Left cardiac atrium (tissue), 4 donors: ENCODE results near the gene ST6GALNAC2. TPM values are rescaled to one million over a fixed set of nuclear protein-coding genes. Genes with fewer than 3 reads are reported as not detected.
"Not testable (repeated sequence)": the region's sequence is repeated elsewhere in the genome, so short reads cannot be mapped to it uniquely, and the experiment has no call there.

Source experiments
- ATAC-seq, 2 donors: fragments of 200-7000 bp; cut with Tn5 transposase; one replicate each; pipeline ENCODE4 v1.9.1; 2020; ENCODE audit warnings: mild to moderate bottlenecking in 2 of 2, moderate library complexity in 2 of 2
- DNase-seq: peaks from one replicate; pipeline ENCODE4 v3.0.0-alpha.2; 2020
- intact Hi-C, 2 donors: fragments of 100-400 bp; cut with DNase I; formaldehyde crosslinking; loops; one replicate each; pipeline versions ENCODE4 v1.14.1 to v1.15.1; 2022 to 2023
- total RNA-seq, 2 donors: library from RNA; stranded (reverse); fragmentation: NEBNext Ultra II Directional; extraction: Animal tissue kit (Norgen Biotek cat#: 25700); gene quantifications; one replicate each; pipeline ENCODE4 v1.2.1, GENCODE V29; 2021
- donor health status: DM: no; HTN: yes; CAD: no.
- donor health status: DM: no; HTN: yes; CAD: no; lungs with severe emphysema.
- donor health status: DM: yes; HTN: yes; CAD: no.
- donor health status: Dilated cardiomyopathy.

Gene ST6GALNAC2
- total RNA-seq, 2 donors from 2014 or later: 5.0 to 5.1 TPM

GRCh38 chr17:76561332-76561731, 24.3 kb downstream of the ST6GALNAC2 start:
- intact Hi-C loops: loop anchor here in 1 of 2 donors (10.0 kb wide), 1 partner anchor 63 kb away; no protein-coding TSS in a partner anchor
- ATAC-seq (no peak), DNase-seq (no peak)

DNA sequence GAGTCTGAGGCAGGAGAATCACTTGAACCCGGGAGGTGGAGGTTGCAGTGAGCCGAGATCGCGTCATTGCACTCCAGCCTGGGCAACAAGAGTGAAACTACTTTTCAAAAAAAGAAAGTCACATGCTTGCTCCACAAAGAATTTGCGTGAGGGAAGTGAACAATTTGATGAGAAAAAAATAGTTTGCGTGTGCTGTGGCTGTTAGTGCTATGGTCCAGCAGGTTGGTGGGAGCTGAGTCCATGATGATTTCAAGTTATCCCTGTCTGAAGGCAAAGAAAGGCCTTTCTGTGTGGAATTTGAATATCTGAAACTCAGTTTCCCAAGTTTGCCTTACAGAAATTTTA, 24.8 kb downstream of the ST6GALNAC2 start:
- ATAC-seq: no peak
- intact Hi-C loops: loop anchor here in 1 of 2 donors (10.0 kb wide), 1 partner anchor 64 kb away; no protein-coding TSS in a partner anchor

DNA sequence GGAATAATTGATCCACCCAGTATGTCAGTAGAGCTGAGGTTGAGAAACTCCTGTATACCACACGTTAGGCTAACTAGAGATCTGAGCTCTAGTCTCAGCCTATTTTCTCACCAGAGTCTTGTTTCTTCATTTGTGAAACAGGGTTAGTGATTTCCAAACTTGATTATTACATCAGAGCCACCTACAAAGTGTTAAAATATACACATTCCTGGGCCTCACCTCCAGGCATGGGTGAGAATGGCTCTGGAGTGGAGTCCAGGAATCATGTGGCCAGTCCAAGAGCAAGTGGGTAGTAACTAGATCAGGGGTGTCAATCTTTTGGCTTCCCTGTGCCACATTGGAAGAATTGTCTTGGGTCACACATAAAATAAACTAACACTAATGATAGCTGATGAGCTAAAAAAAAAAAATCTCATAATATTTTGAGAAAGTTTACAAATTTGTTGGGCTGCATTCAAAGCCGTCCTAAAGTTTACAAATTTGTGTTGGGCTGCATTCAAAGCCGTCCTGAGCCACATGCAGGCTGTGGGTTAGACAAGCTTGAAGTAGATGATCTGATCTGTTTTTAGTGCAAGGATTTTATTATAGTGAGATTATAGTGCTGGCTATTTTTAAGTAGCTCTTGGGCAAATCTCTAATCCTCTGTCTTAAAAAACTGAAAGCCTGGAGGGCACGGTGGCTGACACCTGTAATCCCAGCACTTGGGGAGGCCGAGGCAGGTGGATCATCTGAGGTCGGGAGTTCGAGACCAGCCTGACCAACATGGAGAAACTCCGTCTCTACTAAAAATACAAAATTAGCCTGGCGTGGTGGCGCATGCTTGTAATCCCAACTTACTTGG, 25.4 kb downstream of the ST6GALNAC2 start:
- ATAC-seq: no peak
- no peak for DNase-seq
- intact Hi-C loops: loop anchor here in 1 of 2 donors (10.0 kb wide), 1 partner anchor 65 kb away; no protein-coding TSS in a partner anchor

More for the DNA sequence above, 24.8 kb downstream of the ST6GALNAC2 start:
- no peak for DNase-seq

DNA sequence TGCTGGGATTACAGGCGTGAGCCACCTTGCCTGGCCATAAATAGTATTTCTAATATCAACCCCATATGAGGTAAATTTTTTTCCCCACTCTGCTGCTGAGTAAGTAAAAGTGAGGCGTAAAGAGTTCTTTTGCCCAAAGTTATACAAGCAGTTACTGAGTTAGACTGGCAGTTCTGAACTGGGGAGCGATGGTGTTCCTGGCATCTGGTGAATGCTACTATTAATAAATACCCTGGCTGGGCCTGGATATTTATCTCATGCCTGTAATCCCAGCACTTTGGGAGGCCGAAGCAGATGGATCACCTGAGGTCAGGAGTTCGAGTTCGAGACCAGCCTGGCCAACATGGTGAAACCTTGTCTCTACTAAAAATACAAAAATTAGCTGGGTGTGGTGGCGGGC, 26.2 kb downstream of the ST6GALNAC2 start:
- ATAC-seq, DNase-seq: not testable (repeated sequence)
- intact Hi-C loops: loop anchor here in 1 of 2 donors (10.0 kb wide), 1 partner anchor 155 kb away; the partner anchor contains the start of gene MXRA7

DNA sequence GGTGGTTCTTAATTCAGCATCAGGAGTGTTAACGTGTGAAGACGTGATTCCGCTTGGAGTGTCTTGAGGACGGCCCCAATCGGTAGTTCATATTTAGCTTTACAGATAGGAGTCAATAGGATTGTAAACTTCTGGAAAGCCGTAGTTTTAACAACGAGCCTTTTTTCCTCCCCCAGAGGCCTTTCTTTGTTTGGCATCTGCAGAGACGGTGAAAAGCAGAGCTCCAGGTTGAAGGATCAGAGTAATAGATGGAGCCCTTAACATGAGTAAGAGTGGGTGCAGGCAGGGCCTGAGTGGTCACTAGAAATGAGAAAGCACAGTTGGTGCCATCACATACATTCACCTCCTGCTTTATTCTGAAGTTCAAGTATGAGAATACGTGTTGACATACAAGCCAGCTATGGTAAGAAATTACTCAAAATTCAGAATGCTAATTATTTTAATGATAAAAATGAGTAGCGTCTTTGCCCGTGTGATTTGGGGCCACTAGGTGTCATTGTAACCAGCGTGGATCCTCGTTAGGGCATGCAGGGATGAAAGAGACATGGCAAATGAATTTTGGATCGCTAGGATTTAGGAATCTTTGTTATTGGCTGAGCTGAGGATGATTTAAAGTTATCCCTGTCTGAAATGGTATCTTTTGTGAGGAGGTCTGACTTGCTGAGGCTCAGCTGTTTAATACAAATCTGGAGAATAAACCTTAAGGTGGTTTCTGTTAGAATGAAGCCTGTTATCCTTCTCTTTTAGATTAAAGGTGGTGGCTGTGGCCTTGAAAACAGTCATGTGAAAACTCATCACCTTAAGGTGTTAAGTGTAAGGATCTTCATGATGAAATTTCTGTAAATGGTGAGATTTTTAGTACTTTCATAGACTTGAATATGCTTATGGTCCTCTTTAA, 27.2 kb downstream of the ST6GALNAC2 start:
- no peak for DNase-seq
- ATAC-seq: peak; percentile 20 to 24
- intact Hi-C loops: loop anchor here in 1 of 2 donors (10.0 kb wide), 1 partner anchor 156 kb away; the partner anchor contains the start of gene MXRA7

GRCh38 chr17:76557368-76558197, 28.1 kb downstream of the ST6GALNAC2 start:
- intact Hi-C loops: loop anchor here in 1 of 2 donors (10.0 kb wide), 1 partner anchor 157 kb away; the partner anchor contains the start of gene MXRA7
- ATAC-seq: peak; percentile 93 to 94
- DNase-seq: peak; percentile 96

GRCh38 chr17:76556765-76557367, 28.8 kb downstream of the ST6GALNAC2 start:
- DNase-seq: no peak
- ATAC-seq: peak; percentile 23 to 31
- intact Hi-C loops: loop anchor here in 1 of 2 donors (10.0 kb wide), 1 partner anchor 158 kb away; the partner anchor contains the start of gene MXRA7

DNA sequence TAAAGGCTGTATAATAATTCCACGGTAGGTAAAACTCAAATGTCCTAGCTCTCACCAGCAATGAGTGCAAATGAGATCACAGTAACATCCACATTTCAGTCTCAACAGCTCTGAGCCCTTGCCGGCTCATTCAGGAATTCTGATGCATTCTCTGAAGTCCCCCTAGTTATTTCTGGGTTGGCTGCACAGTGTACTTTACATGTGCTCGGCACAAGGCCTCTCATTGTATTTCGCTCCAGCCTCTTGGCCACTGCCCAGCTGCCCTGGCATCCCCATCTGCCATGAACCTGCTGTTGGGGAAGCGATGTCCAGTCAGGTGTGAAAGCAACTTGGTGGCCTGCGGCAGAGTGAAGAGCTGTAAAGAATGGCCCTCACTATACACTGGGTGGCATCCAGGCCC, 31.5 kb downstream of the ST6GALNAC2 start:
- intact Hi-C loops: loop anchor here in 1 of 2 donors (10.0 kb wide), 1 partner anchor 161 kb away; the partner anchor contains the start of gene MXRA7
- DNase-seq (no peak), ATAC-seq (no peak)

- DNase-seq (no peak), ATAC-seq (no peak)
- intact Hi-C loops: loop anchor here in 1 of 2 donors (10.0 kb wide), 1 partner anchor 161 kb away; the partner anchor contains the start of gene MXRA7
These were observed 32.3 kb downstream of the ST6GALNAC2 start for GRCh38 chr17:76553178-76553908.

- intact Hi-C loops: loop anchor here in 1 of 2 donors (10.0 kb wide), 1 partner anchor 163 kb away; the partner anchor contains the start of gene MXRA7
- DNase-seq: no peak
- ATAC-seq: no peak
These were observed 34.0 kb downstream of the ST6GALNAC2 start for GRCh38 chr17:76551685-76552084.

DNA sequence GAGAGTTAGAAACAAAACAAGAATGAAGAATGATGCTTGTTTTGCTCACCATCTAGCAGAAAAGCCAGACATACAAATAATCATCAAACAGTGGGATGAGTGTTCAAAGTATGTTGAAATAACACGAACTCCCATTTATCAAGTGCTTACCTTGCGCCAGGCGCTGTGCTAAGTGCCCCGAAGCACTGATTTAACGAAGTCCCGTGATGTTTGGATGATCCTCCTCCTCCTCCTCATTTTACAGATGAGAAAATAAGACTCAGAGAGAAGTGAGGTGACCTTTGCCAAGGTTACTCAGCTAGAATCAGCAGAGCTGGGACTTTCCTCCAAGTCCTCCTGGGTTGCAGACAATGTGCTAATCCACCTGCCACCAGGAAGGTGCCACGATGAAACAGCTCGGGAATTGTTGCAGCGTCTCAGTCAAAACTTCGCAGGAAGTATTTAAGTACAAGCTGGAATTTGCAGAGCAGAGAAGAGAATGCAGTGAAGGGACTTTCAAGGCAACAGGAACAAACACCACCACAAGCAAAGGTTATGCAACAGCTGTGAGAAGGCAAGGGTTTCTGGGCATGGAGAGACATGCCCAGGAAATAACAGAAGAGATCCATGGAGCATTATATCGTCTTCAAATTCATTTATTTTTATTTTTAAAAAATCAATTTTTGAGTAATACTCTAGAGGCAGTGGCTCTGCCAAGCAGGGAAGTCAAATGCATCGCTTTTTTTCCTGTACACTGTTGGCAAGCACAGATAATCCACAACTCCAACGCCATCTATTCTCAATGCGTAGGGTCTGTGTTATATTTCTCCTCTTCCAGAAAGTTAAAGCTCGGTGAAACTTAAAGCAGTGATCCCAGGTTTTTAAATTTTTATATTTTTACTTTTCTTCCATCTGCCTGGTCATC, 34.7 kb downstream of the ST6GALNAC2 start:
- DNase-seq: no peak
- intact Hi-C loops: loop anchor here in 1 of 2 donors (10.0 kb wide), 1 partner anchor 164 kb away; the partner anchor contains the start of gene MXRA7
- ATAC-seq: no peak

DNA sequence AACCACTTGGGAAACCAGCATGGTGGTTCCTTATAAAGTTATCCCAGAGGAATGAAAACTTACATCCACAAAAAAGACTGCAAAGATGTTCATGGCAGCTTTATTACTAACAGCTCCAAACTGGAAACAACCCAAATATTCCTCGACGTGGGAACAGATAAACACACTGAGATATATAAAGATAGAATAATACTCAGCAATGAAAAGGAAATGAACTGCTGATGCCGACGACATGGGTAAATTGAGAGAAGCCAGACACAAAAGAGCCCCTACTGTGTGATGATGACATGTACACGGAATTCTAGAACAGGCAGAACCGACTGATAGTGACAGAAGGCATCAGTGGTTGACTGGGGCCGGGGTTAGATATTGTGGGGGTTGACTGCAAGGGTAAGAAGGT, 36.1 kb downstream of the ST6GALNAC2 start:
- DNase-seq (no peak), ATAC-seq (no peak)
- intact Hi-C loops: no loop called here

DNA sequence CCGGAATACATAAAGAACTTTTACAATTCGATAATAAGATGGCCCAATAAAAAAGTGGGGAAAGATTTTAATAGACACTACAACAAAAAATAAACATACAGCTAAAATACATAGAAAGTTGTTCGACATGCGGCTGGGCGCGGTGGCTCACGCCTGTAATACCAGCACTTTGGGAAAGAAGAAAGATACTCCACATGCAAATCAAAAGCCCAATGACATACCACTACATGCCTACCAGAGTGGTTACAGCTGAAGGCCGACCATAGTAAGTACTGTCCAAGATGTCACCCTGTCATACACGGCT, 36.5 kb downstream of the ST6GALNAC2 start:
- ATAC-seq: no peak
- intact Hi-C loops: no loop called here
- DNase-seq: no peak

GRCh38 chr17:76548378-76549214, 37.1 kb downstream of the ST6GALNAC2 start:
- ATAC-seq (no peak), DNase-seq (no peak)
- intact Hi-C loops: no loop called here

DNA sequence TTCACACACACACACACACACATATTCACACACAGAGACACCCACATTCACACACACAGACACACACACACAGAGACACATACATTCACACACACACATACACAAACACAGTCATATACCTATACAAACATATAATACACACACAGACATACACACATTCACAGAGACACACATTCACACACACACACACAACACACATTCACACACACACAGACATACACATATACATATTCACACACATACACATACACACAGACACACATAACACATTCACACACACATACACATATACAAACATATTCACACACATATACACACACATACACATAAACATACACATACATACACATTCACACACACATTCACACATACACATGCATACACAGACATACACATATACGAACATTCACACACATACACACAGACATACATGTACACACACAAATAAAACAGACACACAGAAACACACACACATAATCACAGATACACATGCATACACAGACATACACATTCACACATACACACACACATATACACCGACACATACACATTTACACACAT, 37.9 kb downstream of the ST6GALNAC2 start:
- intact Hi-C loops: loop anchor here in 1 of 2 donors (1.0 kb wide), 1 partner anchor 25 kb away; no protein-coding TSS in a partner anchor
- no peak for ATAC-seq

More for the DNA sequence above, 37.9 kb downstream of the ST6GALNAC2 start:
- DNase-seq: no peak
